Activated CD8-positive, alpha-beta memory T cell treated with anti-CD3 and anti-CD28 coated beads for 24 hours (primary cell): Measurements from ENCODE around the gene MSANTD2.

Experiments
- DNase-seq: peaks from one replicate; pipeline ENCODE4 v3.0.0-alpha.2; 2020

MSANTD2 gene

GRCh38 chr11:124769806-124770774 is 30.1 kb downstream of the MSANTD2 start:
- DNase-seq: no peak

- DNase-seq: no peak
Observed at GRCh38 chr11:124768914-124769313, 31.3 kb downstream of the MSANTD2 start.

- DNase-seq: no peak
Observed at GRCh38 chr11:124766156-124766555, 34.0 kb downstream of the MSANTD2 start.

- peak; percentile 94 for DNase-seq
Observed at GRCh38 chr11:124763156-124763947, 36.9 kb downstream of the MSANTD2 start.

- DNase-seq: no peak
Observed at GRCh38 chr11:124762624-124763155, 37.5 kb downstream of the MSANTD2 start.

GRCh38 chr11:124762105-124762623 is 38.0 kb downstream of the MSANTD2 start, which contains the start of gene ESAM:
Gene ESAM, minus strand, starts transcription at chr11:124762290. Its CDS starts 136 bp downstream, at chr11:124762154.
- DNase-seq: peak; percentile 84

GRCh38 chr11:124761301-124762104 is 38.7 kb downstream of the MSANTD2 start:
- DNase-seq: no peak

- no peak for DNase-seq
Observed at GRCh38 chr11:124760806-124761205, 39.4 kb downstream of the MSANTD2 start.

GRCh38 chr11:124760205-124760652 is 40.0 kb downstream of the MSANTD2 start:
- DNase-seq: no peak

GRCh38 chr11:124759266-124760204 is 40.7 kb downstream of the MSANTD2 start:
- DNase-seq: no peak

GRCh38 chr11:124758355-124759265 is 41.6 kb downstream of the MSANTD2 start:
- peak; percentile 84 for DNase-seq

GRCh38 chr11:124757320-124757719 is 42.9 kb downstream of the MSANTD2 start:
- no peak for DNase-seq

- DNase-seq: no peak
Observed at GRCh38 chr11:124756753-124757227, 43.4 kb downstream of the MSANTD2 start.

- DNase-seq: no peak
Observed at GRCh38 chr11:124756033-124756752, 44.0 kb downstream of the MSANTD2 start.

- DNase-seq: no peak
Observed at GRCh38 chr11:124754710-124755109, 45.5 kb downstream of the MSANTD2 start.

- DNase-seq: no peak
Observed at GRCh38 chr11:124754309-124754708, 45.9 kb downstream of the MSANTD2 start.

- DNase-seq: no peak
Observed at GRCh38 chr11:124753624-124754023, 46.6 kb downstream of the MSANTD2 start.

- DNase-seq: no peak
Observed at GRCh38 chr11:124753205-124753604, 47.0 kb downstream of the MSANTD2 start.
